T1000 (cell line): Measurements from ENCODE around the gene MFAP2.

Source experiments
- DNase-seq: peaks from one replicate; lab custom pipeline; 2025; ENCODE audit warnings: mixed read lengths; lab: John Stamatoyannopoulos, UW

Gene MFAP2

GRCh38 chr1:17008208-17008855 is 27.9 kb upstream of the MFAP2 start:
- no peak for DNase-seq

GRCh38 chr1:17007121-17007520 is 26.7 kb upstream of the MFAP2 start:
- DNase-seq = no peak

- DNase-seq = no peak
Observed at GRCh38 chr1:17005365-17005740, 24.9 kb upstream of the MFAP2 start.

GRCh38 chr1:17004466-17005364 is 24.3 kb upstream of the MFAP2 start:
- DNase-seq = no peak

GRCh38 chr1:17002524-17002902 is 22.1 kb upstream of the MFAP2 start:
- DNase-seq = no peak

GRCh38 chr1:17001760-17002523 is 21.5 kb upstream of the MFAP2 start:
- no peak for DNase-seq

GRCh38 chr1:16999863-17000262 is 19.4 kb upstream of the MFAP2 start:
- DNase-seq = no peak

GRCh38 chr1:16998589-16998988 is 18.2 kb upstream of the MFAP2 start:
- no peak for DNase-seq

GRCh38 chr1:16996845-16997244 is 16.4 kb upstream of the MFAP2 start:
- no peak for DNase-seq

- DNase-seq = no peak
Observed at GRCh38 chr1:16993521-16994038, 13.2 kb upstream of the MFAP2 start.

- no peak for DNase-seq
Observed at GRCh38 chr1:16992675-16993074, 12.3 kb upstream of the MFAP2 start.

- no peak for DNase-seq
Observed at GRCh38 chr1:16992102-16992501, 11.7 kb upstream of the MFAP2 start.

- no peak for DNase-seq
Observed at GRCh38 chr1:16991571-16991970, 11.2 kb upstream of the MFAP2 start.

- no peak for DNase-seq
Observed at GRCh38 chr1:16989676-16990391, 9.4 kb upstream of the MFAP2 start.

- no peak for DNase-seq
Observed at GRCh38 chr1:16988210-16988609, 7.8 kb upstream of the MFAP2 start.

GRCh38 chr1:16986962-16987361 is 6.5 kb upstream of the MFAP2 start:
- no peak for DNase-seq

- DNase-seq = no peak
Observed at GRCh38 chr1:16986560-16986959, 6.1 kb upstream of the MFAP2 start.

- no peak for DNase-seq
Observed at GRCh38 chr1:16986113-16986512, 5.7 kb upstream of the MFAP2 start.

- DNase-seq = peak; percentile 72
Observed at GRCh38 chr1:16984717-16985116, 4.3 kb upstream of the MFAP2 start.

GRCh38 chr1:16983649-16984048 is 3.2 kb upstream of the MFAP2 start:
- no peak for DNase-seq

GRCh38 chr1:16982902-16983301 is 2.5 kb upstream of the MFAP2 start:
- DNase-seq = no peak
